Stimulated activated CD8-positive, alpha-beta memory T cell treated with anti-CD3 and anti-CD28 coated beads, Interleukin-7, amount 100 ng/mL, for 48 hours (primary cell): ENCODE measurements around the gene PLAAT5.
"Not testable (repeated sequence)": the region's sequence is repeated elsewhere in the genome, so short reads cannot be mapped to it uniquely, and the experiment has no call there.

Experiments used
- DNase-seq, 2 donors: peaks; one replicate each; pipeline ENCODE4 v3.0.0-alpha.2; 2020; ENCODE audit warnings: low read depth in 1 of 2; ENCODE audit errors: extremely low read depth in 1 of 2

Gene PLAAT5, protein sequence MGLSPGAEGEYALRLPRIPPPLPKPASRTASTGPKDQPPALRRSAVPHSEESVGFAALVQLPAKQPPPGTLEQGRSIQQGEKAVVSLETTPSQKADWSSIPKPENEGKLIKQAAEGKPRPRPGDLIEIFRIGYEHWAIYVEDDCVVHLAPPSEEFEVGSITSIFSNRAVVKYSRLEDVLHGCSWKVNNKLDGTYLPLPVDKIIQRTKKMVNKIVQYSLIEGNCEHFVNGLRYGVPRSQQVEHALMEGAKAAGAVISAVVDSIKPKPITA

GRCh38 chr11:63490551-63491239 is at the start of gene PLAAT5:
Gene PLAAT5, minus strand, starts transcription at chr11:63491167. Its CDS starts 133 bp downstream, at chr11:63491034.
- DNase-seq = no peak

DNA sequence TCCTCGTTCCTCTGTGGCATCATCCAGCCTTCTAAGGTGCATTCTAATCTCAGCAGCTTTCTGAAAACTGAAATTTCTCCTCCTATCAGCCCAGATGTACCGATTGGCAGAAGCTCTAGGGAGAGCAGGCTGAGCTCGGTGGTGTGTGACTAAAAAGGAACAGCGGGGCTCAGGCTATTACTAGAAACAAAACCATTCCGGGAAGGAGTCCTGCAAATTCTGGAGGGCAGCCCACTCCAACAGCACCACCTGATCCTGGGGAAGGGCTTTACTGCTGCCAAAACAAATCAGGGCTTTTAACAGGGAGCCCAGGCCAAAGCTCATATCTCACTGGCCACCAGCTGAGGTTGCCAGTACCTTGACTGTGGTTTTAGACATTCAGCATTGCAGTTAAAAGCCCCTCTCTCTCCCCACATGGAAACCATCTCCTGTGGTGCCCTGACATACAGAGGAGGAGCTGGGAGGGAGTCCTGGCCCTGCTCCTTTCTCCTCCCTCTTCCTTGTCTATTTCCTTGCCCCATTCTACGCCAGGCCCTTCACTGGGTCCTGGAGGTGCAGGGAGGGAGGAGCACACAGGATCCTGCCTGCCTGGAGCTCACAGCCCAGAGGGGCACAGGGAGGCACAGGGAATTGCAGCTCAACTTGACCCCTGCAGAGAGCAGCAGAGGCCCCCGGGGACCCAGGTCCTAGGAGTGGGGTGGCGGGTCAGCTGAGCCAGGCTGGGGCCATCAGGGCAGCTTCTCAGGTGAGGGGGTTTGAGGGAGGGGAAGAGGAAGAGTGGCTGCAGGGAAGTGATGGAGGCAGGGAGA is 46.5 kb upstream of the PLAAT5 start:
- DNase-seq = no peak

DNA sequence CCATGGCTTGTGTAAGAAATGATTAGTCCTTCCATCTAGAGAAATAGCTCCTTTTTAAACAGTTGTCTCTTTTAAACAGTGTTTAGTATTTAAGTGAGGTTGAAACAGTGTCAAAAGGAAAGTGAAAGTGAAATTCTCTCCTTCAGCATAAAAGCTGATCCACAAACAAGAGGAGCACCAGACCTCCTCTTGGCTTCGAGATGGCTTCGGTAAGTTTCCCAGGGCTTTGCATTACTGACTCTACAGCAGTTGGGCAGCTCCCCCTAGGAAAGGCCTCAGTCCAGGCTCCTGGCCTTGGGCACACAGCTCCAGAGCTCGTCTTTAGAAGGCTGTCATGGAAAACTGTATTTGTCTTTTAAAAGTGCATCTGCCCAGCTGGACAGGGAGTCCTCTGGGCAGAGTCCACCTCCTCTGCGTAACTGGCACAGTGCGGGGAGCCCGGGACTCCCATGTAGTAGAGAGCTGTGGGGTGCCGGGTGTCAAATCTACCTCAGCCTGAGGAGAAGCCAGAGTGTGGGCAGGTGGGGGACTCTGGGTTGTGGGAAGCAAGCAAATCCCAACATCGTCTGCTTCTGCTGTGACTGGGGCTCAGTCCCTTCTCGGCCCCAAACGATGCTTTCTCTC is 45.8 kb upstream of the PLAAT5 start, which contains the start of gene PLAAT4:
Gene PLAAT4, plus strand, starts transcription at position 140 of the 624 bp plus-strand sequence. Its CDS starts 61 bp downstream, at position 201.
- DNase-seq = no peak

DNA sequence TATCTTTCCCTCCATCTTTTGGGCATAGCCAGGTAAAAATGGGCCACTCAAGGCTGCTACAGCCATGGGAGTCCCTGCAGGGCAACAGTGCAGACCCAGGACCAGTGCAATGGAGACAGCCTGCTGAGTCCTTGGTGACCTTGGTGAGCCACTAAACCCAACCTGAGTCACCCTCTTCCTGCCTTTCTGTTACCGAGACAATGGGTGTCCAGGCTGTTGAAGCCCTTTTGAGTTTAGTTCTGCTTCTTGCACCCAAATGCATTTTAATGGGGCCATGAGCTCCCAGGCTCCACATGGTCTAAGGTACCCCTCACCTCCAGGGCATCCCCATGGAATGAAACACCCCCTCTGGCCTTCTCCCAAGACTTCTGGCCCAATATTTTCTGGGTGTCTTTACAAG is 44.8 kb upstream of the PLAAT5 start:
- peak in 1 of 2 donors; percentile 30 for DNase-seq

DNA sequence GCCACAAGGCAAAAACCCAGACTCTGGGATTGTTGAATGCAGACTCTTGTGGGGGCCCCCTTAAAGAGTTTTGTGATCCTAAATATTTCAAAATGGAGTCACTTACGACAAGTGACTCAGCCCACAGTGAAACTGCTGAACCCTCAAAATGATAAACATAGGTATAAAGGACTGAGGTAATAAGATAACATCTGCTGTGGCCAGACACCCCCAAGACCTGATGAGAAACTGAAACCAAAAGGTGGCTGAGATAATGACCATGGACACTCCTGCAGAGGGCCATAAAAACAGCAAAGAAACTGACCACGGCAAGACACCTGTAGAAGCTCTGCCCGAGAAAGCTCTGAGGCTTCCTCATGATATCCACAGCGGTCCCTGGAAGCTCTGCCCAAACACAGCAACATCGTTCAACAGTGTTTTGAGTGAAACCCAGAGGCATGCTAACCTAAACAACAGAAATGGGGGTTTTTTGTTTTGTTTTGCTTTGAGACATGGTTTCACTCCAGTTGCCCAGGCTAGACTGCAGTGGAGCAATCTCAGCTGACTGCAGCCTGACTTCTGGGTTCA is 44.0 kb upstream of the PLAAT5 start:
- no peak for DNase-seq

DNA sequence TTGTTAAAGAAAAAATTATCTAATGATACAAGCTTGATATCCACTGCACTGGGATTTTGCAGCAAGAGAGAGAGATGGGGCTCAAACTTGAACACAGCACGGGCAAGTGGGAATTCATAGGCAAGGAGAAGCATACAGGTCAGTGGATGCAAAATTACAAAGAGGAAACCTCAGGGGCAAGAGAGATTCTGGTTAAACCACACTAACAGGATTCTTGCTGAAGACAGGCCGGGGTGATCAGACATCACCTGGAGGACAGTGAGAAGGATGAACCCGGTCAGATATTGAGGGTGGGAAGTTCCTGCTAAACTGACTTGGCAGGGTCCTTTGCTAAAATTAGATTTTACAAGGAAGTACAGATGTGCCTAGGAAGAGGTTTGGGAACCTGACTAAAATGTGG is 43.1 kb upstream of the PLAAT5 start:
- DNase-seq = no peak

GRCh38 chr11:63532799-63533475 is 42.0 kb upstream of the PLAAT5 start:
- DNase-seq = no peak

GRCh38 chr11:63532117-63532516 is 41.1 kb upstream of the PLAAT5 start:
- DNase-seq = no peak

GRCh38 chr11:63531074-63531792 is 40.3 kb upstream of the PLAAT5 start:
- peak in 1 of 2 donors; percentile 32 for DNase-seq

DNA sequence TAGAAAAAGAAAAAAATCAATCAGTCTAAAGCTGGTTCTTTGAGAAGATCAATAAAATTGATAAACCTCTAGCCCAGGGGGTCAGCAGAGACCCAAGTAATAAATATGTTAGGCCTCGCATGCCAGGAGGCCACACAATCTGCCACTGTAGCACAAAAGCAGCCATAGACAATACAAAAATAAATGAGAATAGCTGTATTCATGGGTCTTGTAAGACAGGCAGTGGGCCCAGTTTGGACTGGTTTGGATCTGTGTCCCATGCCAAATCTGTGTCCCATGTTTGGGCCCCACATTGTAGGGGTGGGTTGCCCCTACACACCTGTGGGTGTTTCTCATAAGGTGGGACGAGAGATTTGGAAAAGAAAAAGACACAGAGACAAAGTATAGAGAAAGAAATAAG is 39.1 kb upstream of the PLAAT5 start:
- DNase-seq = no peak

GRCh38 chr11:63529373-63529772 is 38.4 kb upstream of the PLAAT5 start:
- not testable (repeated sequence) for DNase-seq

- not testable (repeated sequence) for DNase-seq
These were observed 37.8 kb upstream of the PLAAT5 start for GRCh38 chr11:63528729-63529278.

DNA sequence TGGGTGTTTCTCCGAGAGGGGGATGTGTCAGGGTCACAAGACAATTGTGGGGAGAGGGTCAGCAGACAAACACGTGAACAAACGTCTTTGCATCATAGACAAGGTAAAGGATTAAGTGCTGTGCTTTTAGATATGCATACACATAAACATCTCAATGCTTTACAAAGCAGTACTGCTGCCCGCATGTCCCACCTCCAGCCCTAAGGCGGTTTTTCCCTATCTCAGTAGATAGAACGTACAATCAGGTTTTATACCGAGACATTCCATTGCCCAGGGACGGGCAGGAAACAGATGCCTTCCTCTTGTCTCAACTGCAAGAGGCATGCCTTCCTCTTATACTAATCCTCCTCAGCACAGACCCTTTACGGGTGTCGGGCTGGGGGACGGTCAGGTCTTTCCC is 37.2 kb upstream of the PLAAT5 start:
- DNase-seq = not testable (repeated sequence)

DNA sequence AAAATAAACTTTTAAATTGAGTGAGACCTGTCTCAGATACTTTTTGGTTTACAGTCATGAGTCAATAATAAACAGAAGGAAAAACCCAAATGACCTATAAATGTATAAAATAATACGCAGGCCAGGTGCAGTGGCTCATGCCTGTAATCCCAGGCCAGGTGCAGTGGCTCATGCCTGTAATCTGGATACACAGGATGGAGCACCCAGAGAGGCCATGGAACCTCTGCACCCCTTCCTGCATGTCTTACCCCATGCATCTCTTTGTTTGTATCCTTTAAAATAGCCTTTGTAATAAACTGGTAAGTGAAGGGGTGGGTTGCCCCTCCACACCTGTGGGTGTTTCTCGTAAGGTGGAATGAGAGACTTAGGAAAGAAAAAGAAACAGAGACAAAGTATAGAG is 36.7 kb upstream of the PLAAT5 start:
- DNase-seq = no peak

GRCh38 chr11:63523151-63523550 is 32.2 kb upstream of the PLAAT5 start:
- no peak for DNase-seq

DNA sequence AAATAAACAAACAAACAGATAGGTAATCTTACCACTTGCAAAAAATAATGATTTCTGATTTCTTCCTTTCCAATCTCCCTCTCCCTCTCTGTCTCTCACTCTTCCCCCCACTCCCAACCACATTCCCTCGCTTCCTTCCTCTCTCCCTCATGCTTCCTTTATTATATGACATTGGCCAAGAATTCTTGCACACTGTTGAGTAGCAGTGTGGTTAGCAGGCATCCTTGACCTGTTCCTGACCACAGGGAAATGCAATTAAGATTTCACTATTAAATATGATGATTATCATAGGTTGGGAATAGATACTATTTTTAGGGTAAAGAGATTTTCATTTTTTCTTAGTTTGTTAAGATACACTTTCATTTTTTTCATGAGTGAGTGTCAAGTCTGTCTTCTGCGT is 30.9 kb upstream of the PLAAT5 start:
- DNase-seq = no peak

DNA sequence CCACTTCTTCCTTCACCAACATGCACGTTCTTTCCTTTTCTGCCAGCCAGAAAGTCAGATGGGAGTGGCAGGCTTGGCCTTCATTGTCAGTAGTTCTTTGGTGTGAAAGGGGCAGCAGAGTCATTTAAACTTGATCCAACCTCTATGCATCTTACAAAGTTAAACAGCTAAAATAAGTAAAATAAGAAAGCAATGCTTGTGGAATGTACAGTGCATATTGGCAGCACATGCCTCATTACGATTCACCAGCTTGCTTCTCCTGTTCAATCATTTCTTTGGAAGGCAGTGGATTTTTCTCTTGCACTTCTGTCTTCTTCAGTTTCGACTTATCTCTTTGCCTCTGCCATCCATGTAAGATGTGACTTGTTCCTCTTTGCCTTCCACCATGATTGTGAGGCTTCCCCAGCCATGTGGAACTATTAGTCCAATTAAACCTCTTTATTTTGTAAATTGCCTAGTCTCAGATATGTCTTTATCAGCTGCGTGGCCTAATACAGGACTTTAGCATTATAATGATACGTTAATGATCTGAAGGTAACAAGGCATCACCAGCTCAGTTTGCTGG is 29.7 kb upstream of the PLAAT5 start:
- no peak for DNase-seq

GRCh38 chr11:63518548-63518947 is 27.6 kb upstream of the PLAAT5 start:
- DNase-seq = no peak

DNA sequence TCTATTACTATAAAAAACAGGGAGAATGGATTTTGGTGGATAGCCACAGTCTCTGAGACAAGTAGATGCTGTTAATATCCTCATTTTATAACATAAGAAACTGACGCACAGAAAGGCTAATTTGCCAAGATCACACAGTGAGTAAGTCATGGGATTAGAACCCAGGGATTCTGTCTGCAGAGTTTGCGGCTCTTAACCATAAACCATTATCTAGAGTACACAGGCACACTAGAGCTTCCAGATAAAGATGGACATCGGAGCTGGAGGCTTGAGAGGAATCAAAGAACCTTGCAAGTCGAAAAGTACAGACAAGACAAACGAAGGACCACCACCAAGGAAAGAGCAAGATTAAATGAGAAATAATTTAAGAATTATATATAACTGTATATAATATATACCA is 26.2 kb upstream of the PLAAT5 start:
- no peak for DNase-seq
